ENCODE measurements around the gene LINC00237.

GRCh38 chr20:21125849-21126580, 19.9 kb upstream of the LINC00237 start, which contains the start of gene KIZ:
- TF ChIP-seq CTCF (IDR thresholded peaks at IDR 0.05) (peak; percentile 41 to 72 (median 68)), EP300 (IDR thresholded peaks at IDR 0.05) (no peak)

Data from ovary (tissue), 3 donors.